GM19438 (cell line): ENCODE measurements around the gene GNG4.
"Not testable (repeated sequence)": the region's sequence is repeated elsewhere in the genome, so short reads cannot be mapped to it uniquely, and the experiment has no call there.

Experiments
- ATAC-seq: cut with Tn5 transposase; IDR thresholded peaks from one replicate; pipeline ENCODE4 v1.9.1; 2021; ENCODE audit warnings: low read depth; ENCODE audit not compliant: unreplicated experiment

GNG4 gene

DNA sequence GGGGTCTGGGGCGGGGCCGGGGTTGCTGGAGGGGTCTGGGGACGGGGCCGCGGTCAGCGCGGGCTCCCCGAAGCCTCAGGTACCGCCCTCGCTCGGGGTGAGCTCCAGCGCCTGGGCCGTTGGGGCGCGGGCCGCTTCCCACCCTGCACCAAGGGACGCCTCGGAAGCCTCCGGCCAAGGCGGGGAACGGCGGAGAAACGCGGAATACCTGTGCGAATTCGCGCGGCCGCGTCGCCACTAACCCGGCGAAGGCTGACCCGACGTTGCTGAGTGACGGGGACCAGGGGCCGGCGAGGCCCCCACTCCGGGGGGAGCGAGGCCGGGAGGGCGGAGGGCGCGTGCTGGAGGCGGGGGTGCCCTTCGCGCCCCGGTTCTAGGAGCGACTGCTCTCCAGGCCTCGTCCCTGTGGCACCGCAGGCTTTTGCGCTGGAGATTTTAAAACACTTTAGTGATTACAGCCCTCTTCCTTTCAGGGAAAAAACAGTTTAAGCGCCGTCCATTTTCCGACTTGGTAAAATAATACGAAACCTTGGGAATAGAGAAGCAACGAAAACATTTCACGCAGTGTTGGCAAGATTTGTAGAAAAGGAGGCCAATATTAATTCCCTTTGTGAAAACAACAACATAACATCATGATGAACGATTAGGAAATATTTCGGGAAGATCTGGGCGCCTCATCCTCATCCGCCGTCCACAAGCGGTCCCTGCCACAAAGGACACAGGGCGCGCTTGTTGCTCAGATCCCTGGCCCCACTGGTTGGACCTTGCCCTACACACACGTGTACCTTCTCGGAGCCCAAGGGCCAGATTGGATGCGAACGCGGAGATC, 971 bp upstream of the GNG4 start:
- ATAC-seq: no peak

DNA sequence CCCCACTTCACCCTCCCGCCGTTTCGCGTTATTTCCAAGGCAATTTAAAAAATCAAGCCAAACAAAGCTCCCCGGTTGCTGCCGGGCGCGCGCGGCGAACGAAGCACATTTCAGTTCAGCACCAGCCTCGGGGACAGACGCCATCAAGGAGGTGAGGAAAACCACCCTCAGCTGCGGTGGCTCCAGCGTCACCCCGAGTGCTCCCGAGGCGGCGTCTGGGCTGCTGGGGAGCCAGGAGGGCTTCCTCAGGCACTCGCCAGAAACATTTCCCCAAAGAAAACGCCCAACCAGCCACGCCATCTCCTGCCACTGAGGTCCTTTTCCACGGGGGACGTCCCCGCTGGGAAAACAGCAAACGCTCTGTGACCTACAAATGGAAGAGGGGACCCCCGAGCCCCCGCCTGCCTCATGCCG, 623 bp downstream of the GNG4 start:
- ATAC-seq: peak; percentile 66

DNA sequence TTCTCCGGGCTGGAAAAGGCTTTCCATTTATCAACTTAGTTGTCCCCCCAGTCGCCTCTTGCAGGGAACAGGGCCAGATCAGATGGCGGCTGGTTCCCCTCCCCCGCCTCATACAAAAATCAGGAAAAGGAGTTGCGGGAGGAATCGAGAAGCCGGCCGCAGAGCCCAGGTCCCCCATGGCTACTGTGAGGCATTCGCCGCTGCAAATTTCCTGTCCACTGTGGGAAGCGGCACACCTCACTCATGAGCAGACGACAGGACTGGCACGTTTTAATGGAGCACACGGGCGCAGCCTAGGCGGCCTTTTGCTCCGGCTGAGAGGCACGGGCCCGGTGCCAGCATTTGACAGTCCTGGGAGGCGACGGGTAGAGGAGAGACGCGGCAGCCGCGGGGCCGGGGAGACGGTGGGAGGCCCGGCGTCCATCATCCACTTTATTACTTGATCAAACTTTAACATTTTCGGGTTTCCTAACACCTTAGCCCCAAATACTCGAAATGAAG, 1.1 kb downstream of the GNG4 start:
- no peak for ATAC-seq

DNA sequence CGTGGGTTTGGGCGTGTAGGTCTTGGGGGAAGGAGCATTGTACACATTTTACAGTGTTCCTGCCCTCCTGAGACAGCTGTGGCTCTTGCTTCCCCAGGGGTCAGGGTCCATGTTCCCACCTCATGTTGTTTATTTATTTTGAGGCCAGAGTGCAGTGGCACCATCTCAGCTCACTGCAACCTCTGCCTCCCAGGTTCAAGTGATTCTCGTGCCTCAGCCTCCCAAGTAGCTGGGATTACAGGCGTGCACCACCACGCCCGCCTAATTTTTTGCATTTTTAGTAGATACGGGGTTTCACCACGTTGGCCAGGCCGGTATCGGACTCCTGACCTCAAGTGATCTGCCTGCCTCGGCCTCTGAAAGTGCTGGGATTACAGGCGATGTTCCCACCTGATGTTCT, 2.0 kb downstream of the GNG4 start:
- ATAC-seq: not testable (repeated sequence)

DNA sequence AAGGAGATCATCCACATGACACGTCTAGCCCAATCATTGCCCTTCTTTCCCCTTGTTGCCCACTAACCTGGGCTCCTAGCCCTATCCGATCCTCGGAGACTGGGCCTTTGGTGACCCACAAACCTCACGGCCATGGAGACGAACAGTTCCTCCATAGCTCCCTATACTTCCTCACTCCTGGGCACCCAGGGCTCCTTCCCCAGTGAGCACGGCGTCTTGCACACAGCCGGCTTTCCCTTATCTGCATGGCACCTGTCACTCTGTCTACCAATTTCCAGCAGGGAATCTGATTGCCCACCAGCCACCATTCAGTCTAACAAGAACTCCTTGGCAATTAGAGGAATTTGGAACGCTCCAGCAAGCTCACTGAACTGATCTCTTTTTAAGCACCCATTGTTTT, 3.1 kb downstream of the GNG4 start:
- no peak for ATAC-seq

- ATAC-seq: no peak
Observed at GRCh38 chr1:235644693-235645305, 4.8 kb downstream of the GNG4 start.

GRCh38 chr1:235643837-235644692, 5.5 kb downstream of the GNG4 start:
- no peak for ATAC-seq

- no peak for ATAC-seq
Observed at GRCh38 chr1:235642943-235643371, 6.6 kb downstream of the GNG4 start.

DNA sequence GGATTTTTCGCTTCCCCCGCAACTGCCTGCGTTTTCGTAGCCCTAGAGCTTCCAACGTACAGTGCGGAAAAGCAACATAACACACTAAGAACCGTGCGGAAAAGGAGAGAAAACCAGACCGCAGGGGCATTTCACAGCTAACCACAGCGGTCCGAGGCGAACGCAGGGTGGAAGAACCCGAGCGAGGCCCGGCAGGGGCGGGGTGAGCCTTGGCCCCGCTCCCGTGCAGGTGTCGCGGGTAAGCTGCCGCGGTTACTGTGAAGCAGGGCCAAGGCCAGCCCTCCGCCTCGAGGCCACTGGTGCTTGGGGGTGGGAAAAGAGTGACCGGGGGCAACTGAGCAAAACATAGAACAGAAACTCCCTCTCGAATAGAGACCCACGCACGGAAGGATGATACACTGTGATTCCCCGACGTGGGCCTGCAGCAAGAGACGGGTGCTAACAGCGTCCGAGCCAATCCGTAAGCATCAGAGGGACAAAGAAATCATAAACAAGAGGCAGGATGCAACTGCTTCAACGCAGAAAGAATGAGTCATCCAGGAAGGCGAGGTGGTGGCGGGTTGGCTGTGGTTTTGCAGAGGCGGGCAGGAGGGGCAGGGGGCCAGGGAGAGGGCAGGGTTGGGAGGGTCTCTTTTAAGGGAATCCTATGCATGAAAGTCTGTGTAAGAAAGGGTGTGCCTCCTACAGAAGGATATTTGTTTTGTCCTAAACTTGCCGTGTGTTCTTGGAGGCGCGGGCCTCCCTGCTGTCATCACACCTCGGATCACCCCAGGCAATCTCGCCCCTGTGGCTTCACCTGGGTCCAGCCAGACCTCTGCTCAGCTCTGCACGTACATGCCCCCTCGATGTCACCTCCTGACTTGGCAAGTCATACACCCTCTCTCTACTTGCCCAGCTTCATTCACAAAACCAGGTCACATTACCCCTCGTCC, 7.3 kb downstream of the GNG4 start:
- ATAC-seq: peak; percentile 78

- no peak for ATAC-seq
Observed at GRCh38 chr1:235640580-235640979, 9.0 kb downstream of the GNG4 start.

- no peak for ATAC-seq
Observed at GRCh38 chr1:235639226-235640205, 10.1 kb downstream of the GNG4 start.

- ATAC-seq: not testable (repeated sequence)
Observed at GRCh38 chr1:235638612-235639011, 11.0 kb downstream of the GNG4 start.

DNA sequence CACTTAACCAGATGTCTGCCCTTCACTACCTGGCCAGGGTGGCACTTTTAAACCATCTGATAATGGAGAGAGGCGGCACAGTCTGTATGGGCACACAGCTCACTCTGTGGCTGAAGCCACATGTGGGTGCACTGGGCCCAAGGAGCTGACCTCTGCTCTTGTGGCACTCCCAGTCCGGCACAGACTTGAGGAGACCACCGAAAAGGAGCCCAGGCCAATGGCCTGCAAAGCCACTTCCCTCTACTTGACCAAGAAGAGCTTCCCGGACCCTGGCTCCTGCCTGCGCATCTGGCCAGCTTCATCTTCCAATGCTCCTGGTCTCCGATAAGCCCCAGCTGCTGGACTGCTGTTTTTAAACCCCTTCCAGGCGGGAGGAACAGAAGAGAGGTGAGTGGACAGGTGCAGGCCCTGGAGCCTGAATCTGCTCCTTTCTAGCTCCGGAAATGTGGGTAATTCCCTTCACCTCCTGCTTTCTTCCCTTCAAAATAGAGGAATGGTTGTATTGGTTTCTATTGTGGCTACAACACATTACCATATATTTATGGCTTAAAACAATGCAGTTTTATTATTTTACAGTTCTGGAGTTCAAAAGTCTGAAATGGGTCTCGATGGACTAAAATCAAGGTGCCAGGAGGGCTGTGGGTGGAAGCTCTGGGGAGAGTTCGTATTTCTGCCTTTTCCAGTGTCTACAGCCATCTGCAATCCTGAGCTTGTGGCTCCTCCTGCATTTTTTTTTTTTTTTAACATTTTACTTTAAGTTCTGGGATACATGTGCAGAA, 11.6 kb downstream of the GNG4 start:
- no peak for ATAC-seq

DNA sequence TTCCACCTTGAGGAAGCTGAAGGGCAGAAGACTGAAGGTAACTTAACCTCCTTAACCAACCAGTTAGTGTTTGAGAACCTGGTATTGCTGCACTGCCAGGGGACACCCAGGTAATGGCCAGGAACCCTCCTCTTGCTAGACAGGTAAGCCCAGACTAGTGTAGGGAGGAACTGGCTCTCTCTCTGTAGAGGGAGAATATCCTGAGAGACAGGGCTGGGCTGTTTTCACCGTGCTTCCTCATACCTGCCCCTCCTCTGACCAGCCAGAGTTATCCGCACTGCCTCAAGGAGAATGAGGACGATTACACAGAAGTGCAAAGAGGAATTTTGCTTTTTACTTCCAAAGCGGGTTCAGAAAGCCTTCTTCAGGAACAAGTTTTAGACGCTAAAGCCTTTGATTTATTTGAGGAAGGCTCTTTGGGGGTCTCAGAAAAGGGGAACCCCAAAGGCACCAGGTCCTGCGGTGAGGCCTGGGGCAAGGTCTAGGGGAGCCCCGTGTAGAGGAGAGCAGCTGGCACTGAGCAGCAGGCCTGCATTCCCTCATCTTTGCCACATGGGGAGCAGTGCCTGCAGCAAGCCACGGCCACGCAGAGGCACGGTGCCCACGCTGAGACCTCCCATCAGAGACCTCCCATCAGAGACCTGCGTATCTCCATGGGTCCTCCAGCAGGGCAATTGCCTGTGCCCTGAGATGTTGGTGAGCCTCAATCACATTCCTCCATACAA, 13.5 kb downstream of the GNG4 start:
- no peak for ATAC-seq

- ATAC-seq: peak; percentile 86
Observed at GRCh38 chr1:235632506-235633401, 16.8 kb downstream of the GNG4 start.

DNA sequence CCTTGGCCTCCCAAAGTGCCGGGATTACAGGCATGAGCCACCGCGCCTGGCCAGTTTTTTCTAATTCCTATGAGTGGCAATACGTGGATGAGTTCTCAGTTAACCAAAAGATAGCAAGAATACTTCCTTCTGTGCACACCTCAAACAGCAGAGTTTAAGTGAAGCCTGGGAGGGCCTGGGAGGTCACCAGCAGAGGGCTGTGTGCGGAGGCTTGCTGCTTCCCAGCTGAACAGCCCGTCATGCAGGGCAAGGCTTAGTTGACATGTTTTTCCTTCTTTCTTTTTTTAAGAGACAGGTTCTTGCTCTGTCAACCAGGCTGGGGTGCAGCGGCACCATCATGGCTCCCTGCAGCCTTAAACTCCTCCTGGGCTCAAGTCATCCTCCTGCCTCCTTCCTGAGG, 17.8 kb downstream of the GNG4 start:
- ATAC-seq: no peak
